ENCODE data around the gene LEMD2. TPM values are rescaled to one million over a fixed set of nuclear protein-coding genes. Genes with fewer than 3 reads are reported as not detected.

The LEMD2 gene
- polyA plus RNA-seq, 1 of the 3 experiments (the other 2 are of a cell fraction): 56.5 TPM

DNA sequence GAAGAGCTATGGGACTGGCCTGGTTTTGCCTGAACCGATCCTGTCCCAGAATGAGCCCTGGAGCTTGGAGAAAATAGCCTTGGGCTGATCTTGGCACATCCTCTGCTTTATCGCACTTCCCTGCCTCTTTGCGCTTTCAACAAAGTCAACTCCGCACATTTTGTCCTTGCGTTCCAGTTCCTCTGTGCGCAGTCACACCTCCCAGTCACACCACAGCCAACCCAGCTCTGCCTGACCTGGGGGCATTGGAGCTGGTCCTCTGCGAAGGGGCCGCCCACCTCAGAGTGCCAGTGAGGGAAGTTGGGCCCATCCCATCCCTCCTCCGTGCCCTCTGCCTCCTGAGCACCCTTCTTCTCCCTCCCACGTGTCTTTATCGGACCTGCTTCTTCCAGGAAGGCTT is 60.5 kb downstream of the LEMD2 start:
- WGBS (ENCODE audit: low lambda C conversion rate): 81% methylated on average over 11 of the region's 11 CpGs
- no peak for DNase-seq
- no peaks in the 10 kb centered on the region for H3K9me3 ChIP-seq
- TF ChIP-seq SMC3 (IDR thresholded peaks at IDR 0.05; ENCODE audit: low read depth, low read length): no peak
- TF ChIP-seq, protein P1, sequence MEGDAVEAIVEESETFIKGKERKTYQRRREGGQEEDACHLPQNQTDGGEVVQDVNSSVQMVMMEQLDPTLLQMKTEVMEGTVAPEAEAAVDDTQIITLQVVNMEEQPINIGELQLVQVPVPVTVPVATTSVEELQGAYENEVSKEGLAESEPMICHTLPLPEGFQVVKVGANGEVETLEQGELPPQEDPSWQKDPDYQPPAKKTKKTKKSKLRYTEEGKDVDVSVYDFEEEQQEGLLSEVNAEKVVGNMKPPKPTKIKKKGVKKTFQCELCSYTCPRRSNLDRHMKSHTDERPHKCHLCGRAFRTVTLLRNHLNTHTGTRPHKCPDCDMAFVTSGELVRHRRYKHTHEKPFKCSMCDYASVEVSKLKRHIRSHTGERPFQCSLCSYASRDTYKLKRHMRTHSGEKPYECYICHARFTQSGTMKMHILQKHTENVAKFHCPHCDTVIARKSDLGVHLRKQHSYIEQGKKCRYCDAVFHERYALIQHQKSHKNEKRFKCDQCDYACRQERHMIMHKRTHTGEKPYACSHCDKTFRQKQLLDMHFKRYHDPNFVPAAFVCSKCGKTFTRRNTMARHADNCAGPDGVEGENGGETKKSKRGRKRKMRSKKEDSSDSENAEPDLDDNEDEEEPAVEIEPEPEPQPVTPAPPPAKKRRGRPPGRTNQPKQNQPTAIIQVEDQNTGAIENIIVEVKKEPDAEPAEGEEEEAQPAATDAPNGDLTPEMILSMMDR (IDR thresholded peaks at IDR 0.05): no peak
- TF ChIP-seq, protein P2, sequence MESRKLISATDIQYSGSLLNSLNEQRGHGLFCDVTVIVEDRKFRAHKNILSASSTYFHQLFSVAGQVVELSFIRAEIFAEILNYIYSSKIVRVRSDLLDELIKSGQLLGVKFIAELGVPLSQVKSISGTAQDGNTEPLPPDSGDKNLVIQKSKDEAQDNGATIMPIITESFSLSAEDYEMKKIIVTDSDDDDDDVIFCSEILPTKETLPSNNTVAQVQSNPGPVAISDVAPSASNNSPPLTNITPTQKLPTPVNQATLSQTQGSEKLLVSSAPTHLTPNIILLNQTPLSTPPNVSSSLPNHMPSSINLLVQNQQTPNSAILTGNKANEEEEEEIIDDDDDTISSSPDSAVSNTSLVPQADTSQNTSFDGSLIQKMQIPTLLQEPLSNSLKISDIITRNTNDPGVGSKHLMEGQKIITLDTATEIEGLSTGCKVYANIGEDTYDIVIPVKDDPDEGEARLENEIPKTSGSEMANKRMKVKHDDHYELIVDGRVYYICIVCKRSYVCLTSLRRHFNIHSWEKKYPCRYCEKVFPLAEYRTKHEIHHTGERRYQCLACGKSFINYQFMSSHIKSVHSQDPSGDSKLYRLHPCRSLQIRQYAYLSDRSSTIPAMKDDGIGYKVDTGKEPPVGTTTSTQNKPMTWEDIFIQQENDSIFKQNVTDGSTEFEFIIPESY (IDR thresholded peaks at IDR 0.05; ENCODE audit: borderline replicate concordance, low read depth): no peak
- no peak for TF ChIP-seq SIN3A (IDR thresholded peaks at IDR 0.05; ENCODE audit: borderline replicate concordance, low read depth, low read length)
- no peak for TF ChIP-seq NRF1 (IDR thresholded peaks at IDR 0.05; ENCODE audit: low read depth, low read length)
- TF ChIP-seq MEF2A (IDR thresholded peaks at IDR 0.05; ENCODE audit: borderline replicate concordance, low read depth): no peak
- no peak for TF ChIP-seq FOSL2 (IDR thresholded peaks at IDR 0.05; ENCODE audit: borderline replicate concordance, low read depth)
- TF ChIP-seq GABPA (IDR thresholded peaks at IDR 0.05; ENCODE audit: low read depth): no peak
- CTCF ChIA-PET: interaction anchor here (0.9 to 8.2 kb wide), 3 partner anchors 16 to 41 kb away, joined by 3 to 59 read pairs (median 3); partner anchors contain the start of gene UQCC2
- H3F3A ChIP-seq (replicated peaks; ENCODE audit: insufficient read depth): no peaks in the 10 kb centered on the region
- H3K9ac ChIP-seq: no peak overlapping the region
- POLR2A ChIA-PET: no interaction called here
- H3K79me2 ChIP-seq (ENCODE audit: insufficient read depth): no peaks in the 10 kb centered on the region
- no peak overlapping the region for H3K4me3 ChIP-seq (ENCODE audit: low read depth in 2 of 2, low read length in 1 of 2)
- H3K9me2 ChIP-seq: no peaks in the 10 kb centered on the region
- no peak overlapping the region for H2AFZ ChIP-seq (ENCODE audit: low read depth)
- H3K27ac ChIP-seq (ENCODE audit: low read depth in 2 of 2, low read length in 1 of 2): no peak overlapping the region
- peaks cover 41% of the 10 kb centered on the region for H3K27me3 ChIP-seq (ENCODE audit: insufficient read depth)
- no peaks in the 10 kb centered on the region; a peak in 1 of 4 replicates for H3K4me1 ChIP-seq (ENCODE audit: control insufficient read depth in 1 of 2, insufficient read depth in 2 of 2, low read depth in 1 of 2, low read length in 1 of 2)
- H3K36me3 ChIP-seq (replicated peaks in 1 of 2; ENCODE audit: control insufficient read depth in 1 of 2, insufficient read depth in 2 of 2, low read length in 1 of 2): no peaks in the 10 kb centered on the region
- H4K20me1 ChIP-seq (ENCODE audit: insufficient read depth): no peaks in the 10 kb centered on the region
- no peak overlapping the region for H3K4me2 ChIP-seq

GRCh38 chr6:33727932-33728331 is 61.0 kb downstream of the LEMD2 start:
- DNase-seq: no peak
- ChIA-PET POLR2A (no interaction called here), CTCF (interaction anchor here (0.9 to 8.2 kb wide), 3 partner anchors 14 to 16 kb away, joined by 3 to 59 read pairs (median 3); partner anchors contain the start of gene UQCC2)
- Histone ChIP-seq H3K9me3 (no peaks in the 10 kb centered on the region), H2AFZ (ENCODE audit: low read depth) (no peak overlapping the region), H3K79me2 (ENCODE audit: insufficient read depth) (no peaks in the 10 kb centered on the region), H3K4me1 (ENCODE audit: control insufficient read depth in 1 of 2, insufficient read depth in 2 of 2, low read depth in 1 of 2, low read length in 1 of 2) (no peaks in the 10 kb centered on the region; a peak in 1 of 4 replicates), H3K27me3 (ENCODE audit: insufficient read depth) (peaks cover 45% of the 10 kb centered on the region), H3K9ac (no peak overlapping the region), H3K4me3 (ENCODE audit: low read depth in 2 of 2, low read length in 1 of 2) (no peak overlapping the region), H3F3A (replicated peaks; ENCODE audit: insufficient read depth) (no peaks in the 10 kb centered on the region), H3K36me3 (replicated peaks in 1 of 2; ENCODE audit: control insufficient read depth in 1 of 2, insufficient read depth in 2 of 2, low read length in 1 of 2) (no peaks in the 10 kb centered on the region), H3K4me2 (no peak overlapping the region), H3K9me2 (no peaks in the 10 kb centered on the region), H4K20me1 (ENCODE audit: insufficient read depth) (no peaks in the 10 kb centered on the region), H3K27ac (ENCODE audit: low read depth in 2 of 2, low read length in 1 of 2) (no peak overlapping the region)
- WGBS (ENCODE audit: low lambda C conversion rate): 79% methylated on average over 5 of the region's 11 CpGs
- TF ChIP-seq ELF1 (IDR thresholded peaks at IDR 0.05): no peak
- TF ChIP-seq TEAD4 (IDR thresholded peaks at IDR 0.05; ENCODE audit: borderline replicate concordance, insufficient read depth): no peak
- TF ChIP-seq FOXM1 (IDR thresholded peaks at IDR 0.05; ENCODE audit: low read depth): no peak
- no peak for TF ChIP-seq REST (IDR thresholded peaks at IDR 0.05; ENCODE audit: low read depth, low read length)
- no peak for TF ChIP-seq NFIC (IDR thresholded peaks at IDR 0.05; ENCODE audit: borderline replicate concordance)
- no peak for TF ChIP-seq RXRA (IDR thresholded peaks at IDR 0.05; ENCODE audit: borderline replicate concordance, low read depth)
- no peak for TF ChIP-seq NRF1 (IDR thresholded peaks at IDR 0.05; ENCODE audit: low read depth, low read length)
- TF ChIP-seq, protein P3, sequence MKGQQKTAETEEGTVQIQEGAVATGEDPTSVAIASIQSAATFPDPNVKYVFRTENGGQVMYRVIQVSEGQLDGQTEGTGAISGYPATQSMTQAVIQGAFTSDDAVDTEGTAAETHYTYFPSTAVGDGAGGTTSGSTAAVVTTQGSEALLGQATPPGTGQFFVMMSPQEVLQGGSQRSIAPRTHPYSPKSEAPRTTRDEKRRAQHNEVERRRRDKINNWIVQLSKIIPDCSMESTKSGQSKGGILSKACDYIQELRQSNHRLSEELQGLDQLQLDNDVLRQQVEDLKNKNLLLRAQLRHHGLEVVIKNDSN (IDR thresholded peaks at IDR 0.05; ENCODE audit: borderline replicate concordance, low read depth): no peak
- TF ChIP-seq MAX (IDR thresholded peaks at IDR 0.05; ENCODE audit: low read depth): no peak
- no peak for TF ChIP-seq FOXJ3 (CRISPR knock-in tag; IDR thresholded peaks at IDR 0.05)
- no peak for TF ChIP-seq SMC3 (IDR thresholded peaks at IDR 0.05; ENCODE audit: low read depth, low read length)
- no peak for TF ChIP-seq POLR2AphosphoS5 (IDR thresholded peaks at IDR 0.05; ENCODE audit: low read depth, low read length)
